Prostate gland (tissue), 2 donors: ENCODE results near the gene MYLK. TPM values are rescaled to one million over a fixed set of nuclear protein-coding genes. Genes with fewer than 3 reads are reported as not detected.
"Not testable (repeated sequence)": the region's sequence is repeated elsewhere in the genome, so short reads cannot be mapped to it uniquely, and the experiment has no call there.

Experiments
- DNase-seq: peaks from one replicate; pipeline ENCODE4 v3.0.0-alpha.2; 2019; ENCODE audit warnings: low spot score
- H3K27ac ChIP-seq, 2 donors: fragments of 200-600 bp; sonication (generic); 2 replicates each; pipeline ENCODE4 v1.5.1; 2017 to 2019
- H3K27me3 ChIP-seq: fragments of 200-600 bp; sonication (generic); replicated peaks from 2 replicates; pipeline ENCODE4 v1.5.1; 2019; ENCODE audit not compliant: insufficient read depth
- H3K36me3 ChIP-seq, 2 donors: fragments of 200-600 bp; sonication (generic); 1 replicate in 1 of 2; 2 replicates in 1 of 2; pipeline versions ENCODE4 v1.5.1 to v1.8.1; 2017 to 2019
- H3K4me1 ChIP-seq: fragments of 200-600 bp; sonication (generic); replicated peaks from 2 replicates; pipeline ENCODE4 v1.5.1; 2019
- H3K4me3 ChIP-seq, 2 donors: fragments of 200-600 bp; sonication (generic); 2 replicates each; pipeline ENCODE4 v1.5.1; 2017 to 2019
- H3K9me3 ChIP-seq: fragments of 200-600 bp; sonication (generic); 2 replicates; pipeline ENCODE4 v1.5.1; 2017
- CTCF ChIP-seq, 4 experiments: fragments of 200-600 bp in 2 of 4; fragments of 450-650 bp in 2 of 4; sonication (generic) in 2 of 4; IDR thresholded peaks; 1 replicate in 3 of 4; 2 replicates in 1 of 4; pipeline ENCODE4 v1.5.1; 2016 to 2019; ENCODE audit warnings: antibody characterized with exemption in 4 of 4, mild to moderate bottlenecking in 2 of 4, moderate library complexity in 2 of 4
- POLR2A ChIP-seq: fragments of 450-650 bp; IDR thresholded peaks from one replicate; pipeline ENCODE4 v1.6.1; 2016; ENCODE audit warnings: antibody characterized with exemption, mild to moderate bottlenecking
- POLR2AphosphoS5 ChIP-seq: sonication (generic); formaldehyde crosslinking; IDR thresholded peaks from one replicate; pipeline ENCODE4 v1.6.1; 2017; ENCODE audit warnings: antibody characterized with exemption
- WGBS: methylation state at CpG from one replicate; pipeline ENCODE4 v1.1.5; 2018; 5-methylcytosine and 5-hydroxymethylcytosine counted together
- intact Hi-C: fragments of 100-400 bp; cut with DNase I; formaldehyde crosslinking; loops from one replicate; pipeline ENCODE4 v1.14.2; 2022
- total RNA-seq, 2 donors: library from RNA; depleted of rRNA; stranded (reverse); fragments of >200 nt; gene quantifications; one replicate each; pipeline ENCODE4 v1.1.0, GENCODE V29; 2016

MYLK gene
- total RNA-seq, 2 donors from 2014 or later, result 345 to 600 TPM

GRCh38 chr3:123716411-123716810 lies 167.7 kb downstream of the MYLK start:
- intact Hi-C loops, result no loop called here
- no peak overlapping the region for H3K4me3 ChIP-seq
- TF ChIP-seq CTCF (IDR thresholded peaks at IDR 0.05) (no peak), POLR2AphosphoS5 (no peak), POLR2A (no peak)
- WGBS, result 87% methylated on average over 4 of the region's 4 CpGs
- H3K4me1 ChIP-seq, result no peaks in the 10 kb centered on the region
- H3K27me3 ChIP-seq, result no peaks in the 10 kb centered on the region
- no peak overlapping the region for H3K27ac ChIP-seq
- no peaks in the 10 kb centered on the region for H3K36me3 ChIP-seq
- no peak for DNase-seq
- no peaks in the 10 kb centered on the region for H3K9me3 ChIP-seq

- H3K9me3 ChIP-seq, result no peaks in the 10 kb centered on the region
- no peak for TF ChIP-seq CTCF (IDR thresholded peaks at IDR 0.05)
- TF ChIP-seq POLR2AphosphoS5, result no peak
- TF ChIP-seq POLR2A, result no peak
- H3K36me3 ChIP-seq, result no peaks in the 10 kb centered on the region
- WGBS, result 90% methylated on average over 8 of the region's 8 CpGs
- intact Hi-C loops, result no loop called here
- no peak for DNase-seq
- no peak overlapping the region for H3K4me3 ChIP-seq
- no peaks in the 10 kb centered on the region for H3K4me1 ChIP-seq
- H3K27me3 ChIP-seq, result no peaks in the 10 kb centered on the region
- no peak overlapping the region for H3K27ac ChIP-seq
Observed at GRCh38 chr3:123713211-123713610, 170.9 kb downstream of the MYLK start.

- TF ChIP-seq CTCF (IDR thresholded peaks at IDR 0.05) (no peak), POLR2A (no peak), POLR2AphosphoS5 (no peak)
- Histone ChIP-seq H3K27ac (no peak overlapping the region), H3K9me3 (no peaks in the 10 kb centered on the region), H3K4me3 (no peak overlapping the region), H3K27me3 (no peaks in the 10 kb centered on the region), H3K4me1 (no peaks in the 10 kb centered on the region), H3K36me3 (no peaks in the 10 kb centered on the region)
- no peak for DNase-seq
- WGBS, result 65% methylated on average over 14 of the region's 14 CpGs
- intact Hi-C loops, result no loop called here
Observed at GRCh38 chr3:123712077-123712860, 171.9 kb downstream of the MYLK start.

GRCh38 chr3:123711356-123711755 lies 172.8 kb downstream of the MYLK start:
- no peaks in the 10 kb centered on the region for H3K36me3 ChIP-seq
- H3K27ac ChIP-seq, result no peak overlapping the region
- intact Hi-C loops, result no loop called here
- no peaks in the 10 kb centered on the region for H3K9me3 ChIP-seq
- WGBS, result 88% methylated on average over 3 of the region's 3 CpGs
- no peak overlapping the region for H3K4me3 ChIP-seq
- no peak for DNase-seq
- no peak for TF ChIP-seq POLR2AphosphoS5
- no peak for TF ChIP-seq POLR2A
- no peak for TF ChIP-seq CTCF (IDR thresholded peaks at IDR 0.05)
- H3K4me1 ChIP-seq, result no peaks in the 10 kb centered on the region
- no peaks in the 10 kb centered on the region for H3K27me3 ChIP-seq

GRCh38 chr3:123708531-123708930 lies 175.6 kb downstream of the MYLK start:
- Histone ChIP-seq H3K36me3 (no peaks in the 10 kb centered on the region), H3K27me3 (no peaks in the 10 kb centered on the region), H3K9me3 (no peaks in the 10 kb centered on the region), H3K27ac (no peak overlapping the region), H3K4me1 (no peaks in the 10 kb centered on the region), H3K4me3 (no peak overlapping the region)
- WGBS, result 96% methylated on average over 10 of the region's 10 CpGs
- intact Hi-C loops, result no loop called here
- DNase-seq, result no peak
- TF ChIP-seq POLR2AphosphoS5 (no peak), CTCF (IDR thresholded peaks at IDR 0.05) (no peak), POLR2A (no peak)

- H3K27ac ChIP-seq, H3K4me1 ChIP-seq, intact Hi-C loops, DNase-seq, H3K4me3 ChIP-seq, H3K9me3 ChIP-seq, H3K27me3 ChIP-seq, H3K36me3 ChIP-seq: not testable (repeated sequence)
- WGBS, result 84% methylated on average over 7 of the region's 7 CpGs
Observed at GRCh38 chr3:123707641-123708040, 176.5 kb downstream of the MYLK start.
